HG02852 (cell line): ENCODE results near the gene MTX3.

Experiments used
- ATAC-seq: cut with Tn5 transposase; IDR thresholded peaks from one replicate; pipeline ENCODE4 v1.9.1; 2021; ENCODE audit warnings: mild to moderate bottlenecking, moderate library complexity; ENCODE audit not compliant: unreplicated experiment

The MTX3 gene

GRCh38 chr5:79936002-79936645 is 54.9 kb downstream of the MTX3 start:
- no peak for ATAC-seq

DNA sequence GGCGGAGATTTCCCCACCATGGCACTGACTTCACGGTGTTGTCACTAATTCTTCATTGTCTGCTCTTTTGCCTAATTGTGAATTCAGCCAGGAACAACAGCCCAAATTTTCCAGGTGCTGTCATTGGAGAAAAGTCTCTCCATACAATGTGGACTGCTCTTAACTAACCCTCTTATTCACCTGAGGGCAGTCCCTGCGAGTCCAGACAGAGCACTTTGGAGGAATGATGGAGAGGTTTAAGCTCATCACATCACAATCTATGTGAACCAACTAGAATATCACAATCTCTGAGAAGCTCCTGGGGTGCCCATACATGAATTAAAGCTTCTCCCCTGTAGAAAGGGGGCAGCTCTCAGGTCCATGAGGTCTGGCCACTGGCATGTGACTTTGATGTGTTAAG is 56.4 kb downstream of the MTX3 start:
- no peak for ATAC-seq

DNA sequence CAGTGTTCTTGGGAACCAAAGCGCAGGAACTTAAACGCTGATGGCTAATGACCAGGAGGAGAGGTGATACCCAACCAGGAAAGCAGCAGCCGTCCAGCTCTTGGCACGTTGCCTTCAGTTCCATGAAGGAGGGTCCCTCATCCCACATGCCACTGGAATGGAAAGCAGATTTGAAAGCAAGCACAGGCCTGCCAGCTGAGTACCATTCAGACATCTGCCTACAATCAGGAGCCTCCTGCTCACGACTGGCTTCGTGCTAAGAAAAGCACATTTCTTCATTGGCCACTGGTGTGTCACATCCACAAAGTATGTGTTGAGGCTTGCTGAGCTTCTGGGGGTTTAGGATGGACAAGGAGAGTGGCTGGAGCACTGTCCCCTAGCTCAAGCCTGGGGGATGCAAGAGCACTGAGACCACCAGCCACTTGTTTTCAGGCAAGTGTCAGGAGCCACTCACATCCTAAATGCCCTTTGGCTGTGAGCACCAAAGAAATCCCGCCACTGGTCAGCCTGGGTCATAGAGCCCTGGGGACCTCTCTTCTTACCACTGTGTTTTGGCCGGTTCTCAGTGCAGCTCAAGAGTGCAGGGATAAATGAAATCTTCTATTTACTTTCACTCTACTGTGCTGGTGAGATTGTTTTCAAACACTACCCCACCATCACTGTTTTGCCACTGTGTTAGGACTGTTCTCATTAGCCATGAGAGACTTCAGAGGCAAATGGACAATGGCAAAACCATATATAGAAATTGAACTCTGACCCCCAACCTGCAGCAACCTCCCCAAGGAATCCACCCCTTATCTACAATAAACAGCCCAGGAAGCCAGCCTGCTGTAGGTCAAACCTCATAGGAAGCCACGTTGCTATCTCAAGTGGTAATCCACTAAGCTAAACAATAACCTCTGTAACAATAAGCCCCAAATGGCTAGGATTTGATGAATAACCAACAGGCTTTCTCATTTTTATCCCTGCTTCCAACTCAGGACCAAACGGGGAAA is 58.3 kb downstream of the MTX3 start:
- ATAC-seq = no peak

- ATAC-seq = no peak
These were observed 59.2 kb downstream of the MTX3 start for GRCh38 chr5:79931866-79932265.

- no peak for ATAC-seq
These were observed 59.7 kb downstream of the MTX3 start for GRCh38 chr5:79931409-79931808.

DNA sequence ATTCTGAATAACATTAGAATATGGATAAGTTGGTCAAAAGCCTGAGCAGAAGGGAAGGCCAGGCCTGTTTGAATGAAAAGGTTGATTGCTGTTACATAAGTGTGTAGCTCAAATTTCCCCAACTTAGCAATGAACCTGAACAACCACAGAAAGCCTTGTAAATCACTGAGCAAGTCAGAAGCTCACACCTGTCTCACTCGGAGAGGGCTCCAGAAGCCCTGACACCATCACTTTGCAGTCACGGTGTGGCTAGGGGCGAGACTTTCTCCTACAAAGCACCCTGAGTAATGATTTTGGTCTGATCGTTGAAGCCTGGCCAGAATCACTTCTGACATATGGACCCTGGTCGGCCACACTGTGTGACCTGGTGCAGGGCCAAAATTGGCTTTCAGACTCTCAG is 62.0 kb downstream of the MTX3 start:
- no peak for ATAC-seq
